ENCODE data around the gene ZNF277. TPM values are rescaled to one million over a fixed set of nuclear protein-coding genes. Genes with fewer than 3 reads are reported as not detected.

The ZNF277 gene
- total and polyA plus RNA-seq, 10 of the 15 experiments (the other 5 are each of a cell fraction or from before 2014, with no cell fraction given): 10.6 to 33.9 (median 22.0) TPM

DNA sequence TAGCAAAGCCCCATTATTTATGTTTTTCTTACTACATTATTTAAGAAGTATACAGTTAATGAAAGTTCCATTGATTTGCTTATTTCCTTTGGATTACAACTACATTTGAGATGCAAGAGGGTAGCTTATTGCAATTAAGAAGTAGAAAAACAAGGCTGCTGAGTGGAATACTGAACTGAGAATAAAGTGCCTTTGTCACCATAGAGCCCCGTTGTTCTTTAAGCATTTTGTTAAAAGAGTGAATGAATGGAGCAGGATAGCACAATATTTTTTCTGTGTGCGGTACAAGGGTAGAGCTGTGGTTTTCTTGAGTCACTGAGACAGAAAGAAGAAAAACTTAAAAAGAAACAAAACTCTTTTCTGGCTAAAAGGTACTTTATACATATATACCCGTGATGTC is 45.6 kb downstream of the ZNF277 start:
- no peak overlapping the region for H3K4me3 ChIP-seq
- H3K36me3 ChIP-seq (ENCODE audit: control insufficient read depth in 2 of 2, insufficient read depth in 2 of 2, low read length in 1 of 2): no peaks in the 10 kb centered on the region
- no peaks in the 10 kb centered on the region for H3K27me3 ChIP-seq (replicated peaks in 1 of 2; ENCODE audit: control insufficient read depth in 2 of 2, insufficient read depth in 2 of 2, low read length in 1 of 2)
- ChIA-PET CTCF (interaction anchor here (1.3 kb wide), 1 partner anchor 24 kb away, joined by 4 read pairs; no protein-coding TSS in a partner anchor), SMC1A (ENCODE audit: uncharacterized antibody, unreplicated experiment) (interaction anchor here (0.8 kb wide), 1 partner anchor 15 kb away, joined by 3 read pairs; no protein-coding TSS in a partner anchor), POLR2A (no interaction called here), RAD21 (ENCODE audit: unreplicated experiment) (no interaction called here)
- ATAC-seq: no peak
- H3K9me3 ChIP-seq (replicated peaks; ENCODE audit: control insufficient read depth, insufficient read depth, low read length): no peaks in the 10 kb centered on the region
- H4K20me1 ChIP-seq (ENCODE audit: control insufficient read depth, insufficient read depth): no peaks in the 10 kb centered on the region
- no peaks in the 10 kb centered on the region for H3K4me1 ChIP-seq (ENCODE audit: control insufficient read depth, insufficient read depth, low read length)
- no TSS peak for BruUV-seq (replicated peaks)
- TF ChIP-seq RAD51 (IDR thresholded peaks at IDR 0.05) (no peak), SIN3A (IDR thresholded peaks at IDR 0.05; ENCODE audit: low read depth, low read length) (no peak), MTA3 (IDR thresholded peaks at IDR 0.05; ENCODE audit: borderline replicate concordance, low read length) (no peak), ZNF384 (IDR thresholded peaks at IDR 0.05; ENCODE audit: borderline replicate concordance, low read depth, low read length) (no peak), KDM1A (IDR thresholded peaks at IDR 0.05; ENCODE audit: borderline replicate concordance) (no peak), RCOR1 (conservative IDR thresholded peaks at IDR 0.05; ENCODE audit: low read depth, low read length) (no peak), SMARCA5 (IDR thresholded peaks at IDR 0.05) (no peak), TCF7 (IDR thresholded peaks at IDR 0.05; ENCODE audit: borderline replicate concordance) (no peak), TBL1XR1 (IDR thresholded peaks at IDR 0.05; ENCODE audit: low read depth, low read length) (no peak), FOXK2 (IDR thresholded peaks at IDR 0.05) (no peak)
- TF ChIP-seq, protein P1, sequence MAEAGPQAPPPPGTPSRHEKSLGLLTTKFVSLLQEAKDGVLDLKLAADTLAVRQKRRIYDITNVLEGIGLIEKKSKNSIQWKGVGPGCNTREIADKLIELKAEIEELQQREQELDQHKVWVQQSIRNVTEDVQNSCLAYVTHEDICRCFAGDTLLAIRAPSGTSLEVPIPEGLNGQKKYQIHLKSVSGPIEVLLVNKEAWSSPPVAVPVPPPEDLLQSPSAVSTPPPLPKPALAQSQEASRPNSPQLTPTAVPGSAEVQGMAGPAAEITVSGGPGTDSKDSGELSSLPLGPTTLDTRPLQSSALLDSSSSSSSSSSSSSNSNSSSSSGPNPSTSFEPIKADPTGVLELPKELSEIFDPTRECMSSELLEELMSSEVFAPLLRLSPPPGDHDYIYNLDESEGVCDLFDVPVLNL (IDR thresholded peaks at IDR 0.05; ENCODE audit: low read depth, low read length): no peak
- no peak overlapping the region for H3K27ac ChIP-seq (ENCODE audit: control insufficient read depth, insufficient read depth)
- H2AFZ ChIP-seq (ENCODE audit: control insufficient read depth, low read depth, low read length): no peak overlapping the region
- H3K4me2 ChIP-seq (ENCODE audit: control insufficient read depth, insufficient read depth): no peak overlapping the region
- in situ Hi-C loops (cut with MboI): no loop called here
- DNase-seq (ENCODE audit: low read depth, low spot score): no peak
- H3K79me2 ChIP-seq (ENCODE audit: control insufficient read depth, insufficient read depth, low read length): no peaks in the 10 kb centered on the region
- 83% methylated on average over 3 of the region's 3 CpGs for WGBS (ENCODE audit: insufficient coverage, insufficient replicate concordance, low lambda C conversion rate, missing lambda C conversion rate)
- intact Hi-C loops (cut with micrococcal nuclease; ENCODE audit: unreplicated experiment): no loop called here
- no peak for FAIRE-seq
- H3K9ac ChIP-seq (ENCODE audit: control insufficient read depth, insufficient read depth, low read length): no peak overlapping the region
